Epidermal melanocyte (primary cell): ENCODE measurements around the gene NUP37.
A peak's percentile ranks its signal among the peaks of the same experiment; 100 is the strongest.
"Not testable (repeated sequence)": the region's sequence is repeated elsewhere in the genome, so short reads cannot be mapped to it uniquely, and the experiment has no call there.

Experiments
- DNase-seq: peaks from one replicate; pipeline ENCODE4 v3.0.0; 2011; ENCODE audit warnings: low spot score; ENCODE audit not compliant: insufficient read length

The NUP37 gene, protein sequence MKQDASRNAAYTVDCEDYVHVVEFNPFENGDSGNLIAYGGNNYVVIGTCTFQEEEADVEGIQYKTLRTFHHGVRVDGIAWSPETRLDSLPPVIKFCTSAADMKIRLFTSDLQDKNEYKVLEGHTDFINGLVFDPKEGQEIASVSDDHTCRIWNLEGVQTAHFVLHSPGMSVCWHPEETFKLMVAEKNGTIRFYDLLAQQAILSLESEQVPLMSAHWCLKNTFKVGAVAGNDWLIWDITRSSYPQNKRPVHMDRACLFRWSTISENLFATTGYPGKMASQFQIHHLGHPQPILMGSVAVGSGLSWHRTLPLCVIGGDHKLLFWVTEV

DNA sequence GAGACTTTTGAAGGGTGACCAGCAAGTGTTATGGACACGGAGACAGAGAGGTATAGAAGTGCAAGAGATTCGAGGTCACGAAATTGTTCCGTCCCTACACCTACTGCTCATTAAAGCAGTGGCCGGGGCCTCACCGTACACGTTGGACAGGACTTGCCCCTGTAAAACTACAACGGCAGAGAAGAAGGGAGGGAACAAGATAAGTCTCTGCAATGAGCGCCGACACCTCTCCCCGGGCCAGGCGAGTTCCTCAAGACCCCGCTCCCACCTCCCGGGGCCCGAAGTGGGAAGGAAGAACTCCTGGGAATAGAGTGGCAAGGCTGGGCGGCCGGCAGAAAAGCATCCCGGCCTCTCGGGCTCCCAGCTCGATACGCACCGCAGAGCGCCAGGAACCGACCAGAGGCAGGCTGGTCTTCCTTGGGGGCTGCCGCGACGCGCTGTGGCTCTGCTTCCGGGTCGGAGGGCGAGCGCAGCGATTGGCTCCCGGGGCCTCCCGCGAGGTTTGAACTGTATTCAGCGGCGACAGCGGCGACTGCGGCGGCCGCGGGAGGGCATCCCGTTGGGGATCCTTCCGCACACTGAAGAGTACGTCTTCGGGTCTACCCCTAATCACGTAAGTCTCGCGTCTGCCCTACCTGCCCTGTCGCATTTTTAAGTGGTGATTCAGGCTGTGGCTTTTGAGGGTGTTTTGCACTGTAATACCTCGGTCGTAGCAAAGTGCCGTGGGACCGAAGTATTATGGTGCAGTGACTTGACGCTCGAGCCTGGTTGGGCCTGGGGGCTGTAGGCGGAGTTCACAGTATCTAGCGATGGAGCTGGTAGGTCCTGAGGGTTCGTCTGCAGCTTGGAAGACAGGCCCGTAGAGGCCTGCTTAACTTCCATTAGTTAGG lies at the start of gene NUP37, which contains the start of gene PARPBP:
Gene NUP37 (minus strand): TSS at position 441 of the 890 bp plus-strand sequence. CDS start 1,596 bp downstream, outside the sequence.
Gene PARPBP (plus strand): TSS at position 510 of the 890 bp plus-strand sequence. CDS start 3,706 bp downstream, outside the sequence.
- peak; percentile 83 for DNase-seq

DNA sequence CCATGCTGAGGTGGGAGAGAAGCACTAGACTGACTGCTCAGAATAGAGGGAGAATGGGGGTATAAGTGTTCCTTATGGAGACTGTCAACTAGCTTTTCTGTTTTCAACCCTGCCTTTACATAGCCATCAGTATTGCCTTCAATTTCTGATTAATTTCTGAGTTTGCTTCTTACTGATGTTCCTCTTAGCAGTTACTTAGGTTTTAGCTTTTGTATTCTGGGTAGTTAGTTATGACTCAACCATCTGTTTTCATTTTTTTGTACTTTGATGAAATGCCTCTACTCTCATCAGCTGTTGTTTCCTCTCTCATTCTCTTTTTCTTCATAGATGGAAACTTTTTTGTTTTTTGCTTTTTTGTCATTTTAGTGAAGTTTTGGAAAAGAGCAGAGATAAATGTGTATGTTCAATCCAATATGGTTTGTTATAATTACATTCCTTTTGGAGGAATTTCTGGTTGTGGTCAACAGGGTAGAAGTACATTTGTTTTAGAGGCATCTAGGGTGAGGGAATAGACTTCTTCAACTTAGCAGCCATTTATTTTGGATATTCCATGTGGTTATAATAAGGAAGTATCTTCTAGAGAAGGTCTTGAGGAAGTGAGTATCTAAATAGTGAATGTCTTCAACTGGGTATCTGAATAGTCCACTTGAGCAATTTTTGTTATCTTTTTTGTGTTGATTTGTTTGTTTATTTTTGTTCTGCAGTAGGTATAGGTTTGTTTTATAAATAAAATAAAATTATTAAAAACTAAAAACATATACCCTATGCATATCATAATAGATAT lies 48.1 kb upstream of the NUP37 start:
- DNase-seq, result no peak

- DNase-seq, result no peak
These were observed 43.5 kb upstream of the NUP37 start for GRCh38 chr12:102163383-102163782.

- not testable (repeated sequence) for DNase-seq
These were observed 35.3 kb upstream of the NUP37 start for GRCh38 chr12:102155206-102155605.

- DNase-seq, result not testable (repeated sequence)
These were observed 27.2 kb upstream of the NUP37 start for GRCh38 chr12:102147062-102147587.

- no peak for DNase-seq
These were observed 24.3 kb upstream of the NUP37 start for GRCh38 chr12:102144221-102144620.

- not testable (repeated sequence) for DNase-seq
These were observed 23.0 kb upstream of the NUP37 start for GRCh38 chr12:102142866-102143373.

GRCh38 chr12:102137619-102138018 lies 17.7 kb upstream of the NUP37 start:
- DNase-seq, result not testable (repeated sequence)

DNA sequence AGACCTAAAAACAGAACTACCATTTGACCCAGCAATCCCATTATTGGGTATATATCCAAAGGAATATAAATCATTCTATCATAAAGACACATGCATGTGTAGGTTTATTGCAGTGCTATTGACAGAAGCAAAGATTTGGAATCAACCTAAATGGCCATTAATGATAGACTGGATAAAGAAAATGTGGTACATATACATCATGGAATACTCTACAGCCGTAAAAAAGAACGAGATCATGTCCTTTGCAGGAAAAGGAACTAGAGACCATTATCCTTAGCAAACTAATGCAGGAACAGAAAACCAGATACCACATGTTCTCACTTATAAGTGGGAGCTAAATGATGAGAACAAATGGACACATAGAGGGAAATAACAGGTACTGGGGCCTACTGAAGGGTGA lies 11.5 kb upstream of the NUP37 start:
- DNase-seq, result not testable (repeated sequence)

DNA sequence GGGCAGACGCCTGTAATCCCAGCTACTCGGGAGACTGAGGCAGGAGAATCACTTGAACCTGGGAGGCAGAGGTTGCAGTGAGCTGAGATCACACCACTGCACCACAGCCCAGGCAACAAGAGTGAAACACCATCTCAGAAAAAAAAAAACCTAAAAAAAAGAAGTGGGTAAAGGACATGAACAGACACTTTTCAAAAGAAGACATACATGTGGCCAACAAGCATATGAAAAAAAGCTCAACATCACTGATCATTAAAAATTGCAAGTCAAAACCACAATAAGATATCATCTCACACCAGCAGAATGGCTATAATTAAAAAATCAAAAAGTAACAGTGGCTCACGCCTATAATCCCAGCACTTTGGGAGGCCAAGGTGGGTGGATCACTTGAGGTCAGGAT lies 10.8 kb upstream of the NUP37 start:
- not testable (repeated sequence) for DNase-seq

GRCh38 chr12:102121328-102121727 lies 1.4 kb upstream of the NUP37 start:
- DNase-seq, result not testable (repeated sequence)

DNA sequence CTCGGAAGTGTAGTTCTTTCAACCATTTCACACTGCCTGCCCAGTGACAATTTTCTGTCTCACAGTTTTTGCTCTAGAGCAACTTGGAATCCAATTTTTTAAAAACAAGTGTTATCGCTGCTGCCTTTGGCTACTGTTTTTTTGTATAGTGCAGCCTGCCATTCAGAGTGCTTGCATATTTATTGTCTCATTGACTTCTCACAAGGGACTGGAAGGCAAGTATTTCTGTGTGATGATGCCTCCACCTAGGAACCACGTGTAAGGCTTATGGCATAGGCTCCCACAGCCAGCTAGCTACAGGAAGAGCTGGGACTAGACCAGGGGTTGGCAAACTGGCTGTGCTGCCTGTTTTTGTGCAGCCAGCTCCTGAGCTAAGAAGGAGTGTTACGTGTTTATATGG lies 972 bp upstream of the NUP37 start:
- no peak for DNase-seq

GRCh38 chr12:102120564-102120873 lies 605 bp upstream of the NUP37 start:
- no peak for DNase-seq

- no peak for DNase-seq
These were observed 1.0 kb downstream of the NUP37 start for GRCh38 chr12:102118874-102119273.

- DNase-seq, result no peak
These were observed 3.5 kb downstream of the NUP37 start for GRCh38 chr12:102116392-102116791.

DNA sequence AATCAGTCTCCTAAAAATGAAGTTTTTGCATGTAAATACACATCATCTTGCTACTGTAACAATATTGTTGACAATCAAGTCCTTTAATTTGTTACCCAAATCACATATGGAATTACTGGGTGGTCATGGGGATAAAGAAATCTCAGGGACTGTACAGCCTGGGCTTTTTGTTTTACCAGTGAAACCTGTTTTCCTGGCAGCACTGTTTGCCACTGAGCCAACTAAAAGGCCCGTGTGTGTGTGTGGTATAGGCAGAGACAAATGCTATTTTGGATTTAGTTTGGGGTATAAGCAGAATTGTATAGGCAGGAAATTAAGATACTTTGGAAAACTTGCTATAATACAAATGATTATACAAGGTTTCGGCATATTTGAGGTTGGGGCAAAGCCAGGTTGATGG lies 5.7 kb downstream of the NUP37 start:
- no peak for DNase-seq

DNA sequence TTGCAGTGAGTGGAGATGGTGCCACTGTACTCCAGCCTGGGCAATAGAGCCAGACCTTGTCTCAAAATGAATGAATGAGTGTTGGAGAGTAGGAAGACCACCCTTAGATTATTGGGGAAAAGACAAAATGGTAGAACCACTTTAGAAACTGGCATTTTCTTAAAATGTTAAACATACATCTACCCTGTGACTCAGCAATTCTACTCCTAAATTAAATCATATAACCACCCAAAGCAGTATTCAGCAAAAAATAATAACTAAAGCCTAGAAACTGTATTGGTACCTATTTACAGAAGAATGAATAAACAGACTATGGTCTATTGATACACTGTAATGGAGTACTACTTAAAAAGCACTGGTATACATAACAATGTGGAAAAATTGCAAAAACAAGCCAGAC lies 9.1 kb downstream of the NUP37 start:
- no peak for DNase-seq

DNA sequence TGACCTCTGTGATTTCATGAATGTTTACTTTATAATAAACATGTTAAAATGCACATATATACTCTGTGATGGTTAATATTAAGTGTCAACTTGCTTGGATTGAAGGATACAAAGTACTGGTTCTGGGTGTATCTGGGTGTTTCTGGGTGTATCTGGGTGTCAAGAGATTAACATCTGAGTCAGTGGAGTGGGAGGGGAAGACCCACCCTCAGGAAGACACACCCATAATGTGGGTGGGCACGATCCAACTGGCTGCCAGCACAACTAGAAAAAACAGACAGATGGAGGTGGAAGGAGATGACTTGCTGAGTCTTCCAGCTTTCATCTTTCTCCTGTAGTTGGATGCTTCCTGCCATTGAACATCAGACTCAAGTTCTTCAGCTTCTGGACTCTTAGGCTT lies 11.9 kb downstream of the NUP37 start:
- DNase-seq, result no peak

DNA sequence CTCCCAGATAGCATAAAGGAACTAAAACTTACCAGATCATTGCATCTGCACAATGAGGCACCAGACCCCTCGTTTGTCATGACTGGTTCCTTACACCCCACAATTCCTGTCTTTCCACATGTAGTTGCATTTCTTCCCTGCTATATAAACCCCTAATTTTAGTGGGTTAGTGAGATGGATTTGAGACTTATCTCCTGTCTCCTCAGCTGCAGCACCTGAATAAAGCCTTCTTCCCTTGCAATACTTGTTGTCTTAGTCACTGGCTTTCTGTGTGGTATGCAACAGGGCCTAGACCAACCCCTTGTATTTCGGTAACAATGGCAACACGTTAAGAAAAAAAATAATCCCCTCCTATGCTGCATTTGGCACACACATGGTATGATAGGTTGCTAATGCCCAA lies 13.0 kb downstream of the NUP37 start:
- no peak for DNase-seq

GRCh38 chr12:102096855-102097254 lies 23.1 kb downstream of the NUP37 start:
- no peak for DNase-seq

- DNase-seq, result no peak
These were observed 24.1 kb downstream of the NUP37 start for GRCh38 chr12:102095677-102096263.
